HPDE6-E6E7 (cell line): ENCODE results near the gene ADAP1.
"Not testable (repeated sequence)": the region's sequence is repeated elsewhere in the genome, so short reads cannot be mapped to it uniquely, and the experiment has no call there.

Experiments
- DNase-seq: peaks from one replicate; pipeline ENCODE4 v3.0.0; 2011; ENCODE audit warnings: missing footprints; ENCODE audit errors: extremely low spot score

Gene ADAP1

GRCh38 chr7:909358-910329 is 44.8 kb downstream of the ADAP1 start:
- no peak for DNase-seq

DNA sequence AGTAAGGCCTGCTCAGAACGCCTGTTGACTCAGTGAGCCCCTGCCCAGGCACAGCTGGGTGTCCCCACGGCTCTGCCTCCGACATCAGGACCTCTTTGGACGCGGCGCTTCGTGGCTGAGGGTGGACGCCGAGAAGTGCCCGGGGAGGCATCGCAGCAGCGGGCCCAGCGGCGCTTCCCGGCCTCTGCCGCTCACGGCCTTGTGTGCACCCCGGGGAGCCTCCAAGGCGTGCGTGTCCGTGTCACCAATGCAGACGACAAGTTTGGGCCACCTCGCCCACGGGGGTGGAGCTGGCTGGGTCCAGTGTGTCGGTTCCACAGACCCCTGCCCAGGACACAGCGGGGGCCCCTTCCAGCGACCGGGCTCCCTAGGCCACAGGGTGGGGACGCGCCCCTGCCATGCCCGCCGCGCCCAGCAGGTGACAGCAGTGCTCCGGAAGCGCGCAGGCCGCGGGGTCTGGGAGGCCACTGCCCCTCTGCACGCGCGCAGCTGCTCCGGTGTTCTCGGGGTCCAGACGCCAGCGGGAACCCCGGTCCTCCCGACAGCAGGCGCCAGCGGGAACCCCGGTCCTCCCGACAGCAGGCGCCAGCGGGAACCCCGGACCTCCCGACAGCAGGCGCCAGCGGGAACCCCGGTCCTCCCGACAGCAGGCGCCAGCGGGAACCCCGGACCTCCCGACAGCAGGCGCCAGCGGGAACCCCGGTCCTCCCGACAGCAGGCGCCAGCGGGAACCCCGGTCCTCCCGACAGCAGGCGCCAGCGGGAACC is 45.7 kb downstream of the ADAP1 start:
- DNase-seq, result not testable (repeated sequence)

GRCh38 chr7:908159-908581 is 46.3 kb downstream of the ADAP1 start:
- no peak for DNase-seq

DNA sequence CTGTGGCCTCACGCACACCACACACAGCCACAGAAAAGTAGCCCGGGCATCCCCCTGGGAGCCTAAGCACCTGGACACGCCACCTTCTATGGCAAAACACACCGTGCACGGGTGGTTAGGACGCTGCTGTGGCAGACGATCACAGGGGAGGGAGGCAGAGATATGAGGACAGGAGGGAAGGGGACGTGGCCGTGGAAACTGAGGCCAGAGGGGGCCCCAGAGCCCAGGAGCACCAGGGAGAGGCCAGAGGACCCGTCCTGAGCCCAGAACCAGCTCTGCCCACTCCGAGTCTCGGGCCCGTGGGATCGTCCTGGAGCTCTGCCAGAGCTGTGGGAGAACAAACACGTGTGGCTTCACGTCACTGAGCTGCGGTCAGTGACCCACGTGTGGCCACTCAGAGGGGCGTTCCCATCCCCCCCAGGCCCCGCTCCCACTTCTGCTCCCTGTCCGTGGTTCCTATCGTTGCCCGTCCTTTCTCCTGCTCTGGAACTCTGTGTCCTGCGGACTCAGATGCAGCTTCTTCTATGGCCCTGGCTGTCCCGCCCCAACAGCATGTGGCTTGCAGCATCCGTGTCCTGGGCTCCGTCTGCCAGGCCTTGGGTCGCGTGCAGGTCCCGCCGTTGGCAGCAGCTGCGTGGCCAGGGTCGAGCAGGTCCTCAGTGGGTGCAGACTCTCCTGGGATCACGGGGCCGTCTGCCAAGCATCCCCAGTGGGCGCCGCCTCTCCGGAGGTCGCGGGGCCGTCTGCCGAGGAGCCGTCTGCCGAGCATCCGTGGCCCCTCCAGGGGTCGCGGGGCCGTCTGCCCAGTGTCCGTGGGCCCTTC is 47.1 kb downstream of the ADAP1 start:
- DNase-seq, result no peak

GRCh38 chr7:906776-907157 is 47.7 kb downstream of the ADAP1 start:
- no peak for DNase-seq

DNA sequence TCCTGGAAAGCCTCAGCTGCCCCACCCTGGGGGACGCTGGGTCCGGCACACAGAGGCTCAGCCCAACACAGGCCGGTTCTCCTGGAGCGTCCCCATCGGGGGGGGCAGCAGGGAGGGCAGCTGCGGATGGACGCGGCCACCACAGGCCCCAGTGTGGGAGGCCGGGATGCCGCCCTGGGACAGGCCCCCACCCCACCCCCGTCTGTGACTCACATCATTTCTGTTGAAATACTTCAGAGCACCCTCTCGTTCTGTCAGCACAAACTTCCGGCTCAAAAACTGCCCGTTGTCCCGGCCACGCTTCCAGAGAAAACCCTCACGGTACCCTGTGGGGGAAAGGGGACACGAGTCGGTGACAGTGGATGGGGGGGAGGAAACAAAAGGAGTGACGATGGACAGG is 49.6 kb downstream of the ADAP1 start:
- DNase-seq, result no peak

- no peak for DNase-seq
Measured at GRCh38 chr7:903921-904755, 50.3 kb downstream of the ADAP1 start.

GRCh38 chr7:902996-903395 is 51.5 kb downstream of the ADAP1 start:
- DNase-seq, result no peak

DNA sequence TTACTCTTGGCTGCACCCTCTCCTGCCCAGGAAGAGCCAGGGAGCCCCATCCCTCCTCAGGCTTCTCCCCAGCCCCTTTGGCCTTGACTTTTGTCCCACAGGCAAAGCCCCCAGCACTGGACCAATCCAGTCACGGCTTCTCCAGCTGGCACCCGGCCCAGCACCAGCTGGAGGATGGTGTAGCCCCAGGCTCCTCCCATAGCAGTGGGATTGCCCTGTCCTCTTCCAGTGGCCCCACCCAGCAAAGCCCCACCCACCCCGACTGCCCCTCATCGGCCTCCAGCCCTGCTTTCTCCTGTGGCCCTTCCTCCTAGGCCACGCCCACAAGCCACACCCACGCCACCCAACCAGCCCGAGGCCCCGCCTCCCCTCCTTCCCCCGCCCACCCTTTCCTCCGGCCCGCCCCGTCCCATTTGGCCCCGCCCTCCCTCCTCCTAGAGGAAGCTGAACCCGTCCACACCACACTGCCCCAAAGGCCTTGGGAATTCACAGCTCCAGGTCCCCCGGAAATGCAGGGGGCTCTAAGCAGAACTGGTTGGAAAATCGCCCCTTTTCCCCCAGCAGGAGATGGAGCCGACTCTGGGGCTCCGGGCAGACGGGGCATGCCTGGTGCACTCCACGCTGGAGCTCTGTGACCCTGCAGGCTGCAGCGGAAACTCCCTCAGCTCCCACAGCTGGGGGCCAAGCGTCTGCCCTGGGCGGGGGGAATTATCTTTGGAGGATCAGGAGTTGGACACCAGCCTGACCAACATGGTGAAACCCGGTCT is 52.9 kb downstream of the ADAP1 start:
- DNase-seq, result peak; percentile 91

DNA sequence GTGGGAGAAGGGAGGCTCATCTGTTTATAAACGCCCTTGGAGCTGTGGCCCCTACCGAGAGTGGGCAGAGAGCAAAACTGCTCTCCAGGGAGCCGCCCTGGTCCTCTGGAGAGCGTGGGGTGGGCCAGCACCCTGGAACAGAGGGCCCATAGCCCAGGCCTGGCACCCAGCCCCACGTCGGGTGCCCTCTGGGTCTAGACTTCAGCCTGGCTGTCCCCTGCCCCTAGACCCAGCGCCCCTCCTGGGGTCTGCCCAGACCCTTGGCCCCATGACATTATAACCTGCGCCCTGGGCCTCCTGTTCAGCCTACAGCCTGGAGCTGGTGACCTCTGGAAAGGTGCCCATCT is 53.5 kb downstream of the ADAP1 start:
- DNase-seq, result no peak

DNA sequence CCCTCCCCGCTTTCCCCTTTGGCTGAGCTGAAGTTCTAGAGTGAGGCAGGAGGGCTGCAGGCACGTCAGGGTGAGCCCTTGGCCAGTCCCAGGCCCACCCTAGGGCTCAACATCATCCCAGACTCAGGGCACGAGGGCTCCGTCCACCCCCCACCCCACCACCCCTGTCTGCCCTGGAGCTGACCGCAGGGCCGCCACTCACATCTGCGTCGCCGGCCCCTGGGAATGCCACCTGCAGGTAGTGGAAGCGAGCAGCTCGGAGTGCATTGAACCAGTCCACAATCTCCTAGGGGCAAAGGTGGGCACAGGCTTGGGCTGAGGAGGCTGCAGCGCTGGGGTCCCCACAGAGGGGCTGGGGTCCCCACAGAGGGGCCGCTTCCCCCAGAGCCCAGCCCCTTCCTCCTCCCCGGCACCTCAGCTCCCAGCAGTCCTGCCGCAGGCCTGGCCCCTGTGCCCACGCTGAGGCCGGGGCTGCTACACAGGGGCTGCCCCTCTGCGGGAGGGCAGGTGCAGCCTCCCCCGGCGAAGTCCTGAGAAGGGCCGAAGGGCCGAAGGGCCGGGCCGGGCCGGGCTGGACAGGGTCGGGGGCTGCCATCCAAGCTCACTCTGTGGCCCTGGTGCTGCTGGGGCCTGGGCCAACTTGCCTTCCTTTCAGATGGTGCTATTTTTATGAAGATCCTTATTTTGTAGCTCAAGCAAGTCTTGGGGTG is 54.0 kb downstream of the ADAP1 start:
- no peak for DNase-seq

GRCh38 chr7:899806-900205 is 54.7 kb downstream of the ADAP1 start:
- no peak for DNase-seq

GRCh38 chr7:898855-899681 is 55.4 kb downstream of the ADAP1 start:
- no peak for DNase-seq

GRCh38 chr7:898460-898854 is 56.0 kb downstream of the ADAP1 start:
- DNase-seq, result no peak

GRCh38 chr7:897771-898376 is 56.6 kb downstream of the ADAP1 start:
- no peak for DNase-seq

DNA sequence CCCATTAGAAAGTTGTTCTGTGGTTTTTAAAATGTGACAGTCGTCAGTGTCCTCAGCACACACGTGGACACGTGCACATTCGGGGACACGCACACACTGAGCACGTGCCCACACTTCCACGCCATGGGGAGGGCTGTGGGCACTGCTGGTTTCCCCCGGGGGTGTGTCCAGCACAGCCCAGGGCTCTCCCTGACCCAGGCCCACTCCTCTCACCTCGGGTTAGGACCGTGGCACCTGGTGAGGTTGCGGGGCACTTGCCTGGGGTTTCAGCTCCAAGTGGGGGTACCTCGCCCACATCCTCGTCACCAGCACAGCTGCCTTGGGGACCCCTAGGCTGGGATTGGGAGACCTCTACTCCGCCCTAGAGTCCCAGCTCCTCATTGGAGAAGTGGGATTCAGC is 57.4 kb downstream of the ADAP1 start:
- no peak for DNase-seq

DNA sequence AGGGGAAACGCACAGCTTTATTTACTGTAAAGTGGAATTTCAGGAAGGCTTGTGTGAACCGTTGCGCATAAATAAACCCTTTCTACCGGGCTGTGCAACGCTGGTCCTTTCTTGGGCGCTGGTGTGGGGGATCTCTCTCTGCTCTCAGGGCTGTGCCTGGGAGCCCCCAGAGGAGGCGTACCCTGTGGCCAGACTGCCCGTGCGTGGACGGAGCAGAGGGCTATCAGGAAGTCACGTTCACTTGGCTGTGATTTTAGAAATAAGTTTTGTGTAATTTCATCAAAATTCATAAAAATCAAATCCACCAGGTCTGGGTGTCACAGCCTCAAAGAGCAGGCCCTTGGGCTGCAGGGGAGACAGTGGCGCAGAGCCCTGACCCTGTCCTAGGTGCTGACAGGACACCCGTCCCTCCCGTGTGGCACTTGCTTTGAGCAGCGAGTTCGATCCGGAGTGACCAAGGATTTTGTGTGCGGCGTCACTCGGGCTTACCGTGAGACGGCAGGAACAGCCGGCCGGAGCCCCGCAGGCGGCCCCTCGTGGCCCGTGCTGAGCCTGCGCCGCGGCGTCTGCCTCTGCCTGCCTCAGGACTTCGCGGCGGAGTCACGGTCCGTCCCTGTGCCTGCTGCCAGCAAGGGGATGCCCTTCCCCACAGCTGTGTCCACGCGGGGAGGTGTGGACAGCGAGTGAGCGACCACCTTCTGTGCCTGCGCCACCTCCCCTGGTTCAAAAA is 58.0 kb downstream of the ADAP1 start:
- no peak for DNase-seq
